Ovary (tissue), 9 donors: ENCODE results near the gene MDN1. TPM values are rescaled to one million over a fixed set of nuclear protein-coding genes. Genes with fewer than 3 reads are reported as not detected.

Experiments
- DNase-seq, 5 donors: peaks; one replicate each; pipeline ENCODE4 v3.0.0-alpha.2; 2019 to 2020
- H3K27ac ChIP-seq, 2 donors: fragments of 200-600 bp; one replicate each; pipeline versions ENCODE4 v1.5.1 to v1.8.0; 2019 to 2022
- H3K27me3 ChIP-seq: fragments of 200-600 bp; one replicate; pipeline ENCODE4 v1.8.0; 2022
- H3K36me3 ChIP-seq: fragments of 200-600 bp; sonication (generic); one replicate; pipeline ENCODE4 v1.5.1; 2019
- H3K4me1 ChIP-seq: one replicate; pipeline ENCODE4 v1.8.1; 2013; ENCODE audit warnings: mild to moderate bottlenecking, moderate library complexity; ENCODE audit not compliant: insufficient read depth
- H3K4me3 ChIP-seq: fragments of 200-600 bp; sonication (generic); one replicate; pipeline ENCODE4 v1.5.1; 2017
- H3K9me3 ChIP-seq, 2 donors: fragments of 200-600 bp in 1 of 2; sonication (generic) in 1 of 2; one replicate each; pipeline versions ENCODE4 v1.5.1 to v1.8.1; 2013 to 2019; ENCODE audit warnings: mild to moderate bottlenecking in 1 of 2, moderate library complexity in 1 of 2
- CTCF ChIP-seq, 3 donors: fragments of 450-650 bp in 2 of 3; fragments of 200-600 bp in 1 of 3; IDR thresholded peaks; one replicate each; pipeline versions ENCODE4 v1.5.1 to v1.8.0; 2016 to 2022; ENCODE audit warnings: antibody characterized with exemption in 3 of 3, mild to moderate bottlenecking in 1 of 3
- EP300 ChIP-seq: sonication (generic); formaldehyde crosslinking; IDR thresholded peaks from one replicate; pipeline ENCODE4 v1.6.1; 2017; ENCODE audit warnings: antibody characterized with exemption
- POLR2A ChIP-seq: fragments of 450-650 bp; IDR thresholded peaks from one replicate; pipeline ENCODE4 v1.6.1; 2017; ENCODE audit warnings: antibody characterized with exemption, mild to moderate bottlenecking, moderate library complexity
- WGBS, 3 donors: extraction: QIAGEN DNeasy Blood & Tissue Kit in 1 of 3; methylation state at CpG; one replicate each; pipeline versions ENCODE4 v1.1.5 to v1.1.7; 2013 to 2017; 5-methylcytosine and 5-hydroxymethylcytosine counted together
- intact Hi-C, 4 donors: fragments of 100-400 bp; cut with DNase I; formaldehyde crosslinking; loops; one replicate each; pipeline versions ENCODE4 v1.11.0 to v1.15.1; 2022 to 2023
- polyA plus RNA-seq, 2 donors: library from polyadenylated mRNA; stranded (reverse); fragments of 200-250 nt in 1 of 2; fragments of 350-450 nt in 1 of 2; fragmentation: Illumina TruSeq in 1 of 2; extraction: RNeasy Lipid Tissue Mini Kit (QIAGEN cat#74804) in 1 of 2; gene quantifications; one replicate each; pipeline ENCODE4 v1.2.3, GENCODE V29; 2013 to 2014
- total RNA-seq, 7 donors: library from RNA; depleted of rRNA in 2 of 7; stranded (reverse); fragments of >200 nt in 2 of 7; fragmentation: NEBNext Ultra II Directional in 3 of 7; extraction: Animal tissue kit (Norgen Biotek cat#: 25700) in 3 of 7; gene quantifications; one replicate each; pipeline versions ENCODE4 v1.1.0 to v1.2.4, GENCODE V29; 2016 to 2023
- donor health status: DM: no; HTN: no; CAD: no; lungs with moderate emphysema.
- donor health status: DM: no; HTN: no; CAD: no.
- donor health status: Bipolar disorder and iron deficiency.
- donor health status: DM: yes; HTN: yes; CAD: no.
- donor health status: DM: no; HTN: no; CAD: no.
- donor health status: DM: yes; HTN: yes; CAD: no.

Gene MDN1
- total and polyA plus RNA-seq, 9 donors = 11.9 to 51.5 (median 32.3) TPM

GRCh38 chr6:89782222-89782621, 37.4 kb downstream of the MDN1 start:
- intact Hi-C loops = no loop called here
- Histone ChIP-seq H3K9me3 (no peaks in the 10 kb centered on the region), H3K27ac (no peak overlapping the region), H3K36me3 (no peaks in the 10 kb centered on the region), H3K4me1 (no peaks in the 10 kb centered on the region), H3K27me3 (no peaks in the 10 kb centered on the region), H3K4me3 (no peak overlapping the region)
- no peak for TF ChIP-seq POLR2A
- TF ChIP-seq CTCF (IDR thresholded peaks at IDR 0.05) = no peak
- no peak for TF ChIP-seq EP300
- WGBS, 3 donors = 83 to 87% (median 84%) methylated on average over 1 of the region's 1 CpG
- DNase-seq = no peak

GRCh38 chr6:89781070-89782034, 38.2 kb downstream of the MDN1 start:
- intact Hi-C loops = no loop called here
- Histone ChIP-seq H3K27ac (no peak overlapping the region), H3K4me1 (no peaks in the 10 kb centered on the region), H3K36me3 (no peaks in the 10 kb centered on the region), H3K27me3 (no peaks in the 10 kb centered on the region), H3K4me3 (no peak overlapping the region), H3K9me3 (no peaks in the 10 kb centered on the region)
- 91 to 93% (median 92%) methylated on average over 6 of the region's 6 CpGs for WGBS, 3 donors
- TF ChIP-seq EP300 = no peak
- no peak for TF ChIP-seq CTCF (IDR thresholded peaks at IDR 0.05)
- no peak for TF ChIP-seq POLR2A
- DNase-seq = no peak

- Histone ChIP-seq H3K4me3 (no peak overlapping the region), H3K27me3 (no peaks in the 10 kb centered on the region), H3K36me3 (no peaks in the 10 kb centered on the region), H3K27ac (no peak overlapping the region), H3K9me3 (no peaks in the 10 kb centered on the region), H3K4me1 (no peaks in the 10 kb centered on the region)
- intact Hi-C loops = no loop called here
- 97 to 98% (median 98%) methylated on average over 2 of the region's 2 CpGs for WGBS, 3 donors
- DNase-seq = no peak
- TF ChIP-seq POLR2A (no peak), CTCF (IDR thresholded peaks at IDR 0.05) (no peak), EP300 (no peak)
Measured at GRCh38 chr6:89777455-89777854, 42.1 kb downstream of the MDN1 start.

GRCh38 chr6:89776583-89777233, 42.9 kb downstream of the MDN1 start:
- Histone ChIP-seq H3K4me3 (no peak overlapping the region), H3K36me3 (no peaks in the 10 kb centered on the region), H3K27ac (no peak overlapping the region), H3K4me1 (no peaks in the 10 kb centered on the region), H3K27me3 (no peaks in the 10 kb centered on the region), H3K9me3 (no peaks in the 10 kb centered on the region)
- intact Hi-C loops = no loop called here
- TF ChIP-seq POLR2A (no peak), EP300 (no peak), CTCF (IDR thresholded peaks at IDR 0.05) (no peak)
- no peak for DNase-seq
- 94 to 98% (median 95%) methylated on average over 1 of the region's 1 CpG for WGBS, 3 donors
